DND-41 (cell line): ENCODE measurements around the gene APPL2.

Experiments used
- ATAC-seq: fragments of 200-7000 bp; cut with Tn5 transposase; 3 replicates; pipeline ENCODE4 v1.9.1; 2021; ENCODE audit warnings: low read depth; ENCODE audit not compliant: insufficient read depth
- DNase-seq: peaks from one replicate; pipeline ENCODE4 v3.0.0-alpha.2; 2020
- H2AFZ ChIP-seq: 2 replicates; pipeline ENCODE4 v1.6.0; 2012; ENCODE audit warnings: low read depth, low read length
- H3K27ac ChIP-seq: 2 replicates; pipeline ENCODE4 v1.5.1; 2012; ENCODE audit warnings: low read length, inconsistent platforms
- H3K27me3 ChIP-seq: fragments of 200-600 bp; sonication (generic); 2 replicates; pipeline ENCODE4 v1.6.0; 2012; ENCODE audit warnings: low read length, mild to moderate bottlenecking, inconsistent platforms; ENCODE audit not compliant: insufficient read depth, poor library complexity
- H3K36me3 ChIP-seq: 2 replicates; pipeline ENCODE4 v1.5.1; 2012; ENCODE audit warnings: low read length, inconsistent platforms; ENCODE audit not compliant: insufficient read depth
- H3K4me1 ChIP-seq: 2 replicates; pipeline ENCODE4 v1.5.1; 2012; ENCODE audit warnings: mild to moderate bottlenecking, low read length; ENCODE audit not compliant: insufficient read depth
- H3K4me2 ChIP-seq: 2 replicates; pipeline ENCODE4 v1.6.0; 2012; ENCODE audit warnings: mild to moderate bottlenecking, moderate library complexity, low read length, inconsistent platforms; ENCODE audit not compliant: insufficient read depth
- H3K4me3 ChIP-seq, 2 experiments: fragments of 200-600 bp in 1 of 2; shearing (Covaris generic) in 1 of 2; 2 replicates each; pipeline ENCODE4 v1.5.1; 2012 to 2016; ENCODE audit warnings: inconsistent platforms in 2 of 2, low read length in 2 of 2, mild to moderate bottlenecking in 2 of 2, low read depth in 1 of 2, moderate library complexity in 1 of 2
- H3K79me2 ChIP-seq: 2 replicates; pipeline ENCODE4 v1.6.0; 2012; ENCODE audit warnings: low read length, inconsistent platforms; ENCODE audit not compliant: insufficient read depth
- H3K9ac ChIP-seq: 2 replicates; pipeline ENCODE4 v1.6.0; 2012; ENCODE audit warnings: low read depth, mild to moderate bottlenecking, inconsistent platforms, low read length, moderate library complexity
- H3K9me3 ChIP-seq: 2 replicates; pipeline ENCODE4 v1.5.1; 2012; ENCODE audit warnings: low read length, moderate library complexity, mild to moderate bottlenecking, inconsistent platforms; ENCODE audit not compliant: insufficient read depth, severe bottlenecking
- H4K20me1 ChIP-seq: 2 replicates; pipeline ENCODE4 v1.6.0; 2012; ENCODE audit warnings: low read length; ENCODE audit not compliant: insufficient read depth
- EZH2 ChIP-seq: IDR thresholded peaks from 3 replicates; pipeline ENCODE4 v1.6.1; 2012; ENCODE audit warnings: borderline replicate concordance, low read depth, mild to moderate bottlenecking, moderate library complexity, low read length, inconsistent platforms; ENCODE audit not compliant: severe bottlenecking
- TF ChIP-seq, protein P1 (sequence below): IDR thresholded peaks from 2 replicates; pipeline ENCODE4 v1.5.1; 2012; ENCODE audit warnings: borderline replicate concordance, low read length, moderate library complexity, mild to moderate bottlenecking; ENCODE audit not compliant: poor library complexity, severe bottlenecking; ENCODE audit errors: extremely low read depth

Gene APPL2

DNA sequence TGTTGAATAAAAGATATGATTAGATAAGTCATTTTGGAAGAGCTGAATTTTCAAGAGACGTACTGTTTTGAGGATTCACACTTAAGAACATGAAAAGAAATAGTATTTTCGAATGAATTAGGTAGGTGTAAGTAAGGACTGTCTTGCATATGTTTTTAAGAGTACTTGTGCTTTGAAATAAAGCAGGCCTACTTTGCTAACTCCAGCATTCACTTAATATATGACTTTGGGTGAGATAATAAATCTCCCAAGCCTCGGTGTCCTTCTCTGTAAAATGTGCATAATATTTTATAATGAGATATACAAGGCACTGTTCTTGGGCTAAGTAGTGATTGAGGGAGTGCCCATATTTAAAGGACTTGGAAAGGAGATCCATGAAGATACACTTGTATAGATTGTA lies 73.8 kb downstream of the APPL2 start:
- no peak overlapping the region for H3K9ac ChIP-seq
- DNase-seq = no peak
- no peaks in the 10 kb centered on the region for H3K9me3 ChIP-seq
- H3K36me3 ChIP-seq = peaks cover 82% of the 10 kb centered on the region
- H3K4me2 ChIP-seq = no peak overlapping the region
- no peak overlapping the region for H3K4me3 ChIP-seq
- no peak for ATAC-seq
- H3K4me1 ChIP-seq = no peaks in the 10 kb centered on the region
- TF ChIP-seq, protein P1, sequence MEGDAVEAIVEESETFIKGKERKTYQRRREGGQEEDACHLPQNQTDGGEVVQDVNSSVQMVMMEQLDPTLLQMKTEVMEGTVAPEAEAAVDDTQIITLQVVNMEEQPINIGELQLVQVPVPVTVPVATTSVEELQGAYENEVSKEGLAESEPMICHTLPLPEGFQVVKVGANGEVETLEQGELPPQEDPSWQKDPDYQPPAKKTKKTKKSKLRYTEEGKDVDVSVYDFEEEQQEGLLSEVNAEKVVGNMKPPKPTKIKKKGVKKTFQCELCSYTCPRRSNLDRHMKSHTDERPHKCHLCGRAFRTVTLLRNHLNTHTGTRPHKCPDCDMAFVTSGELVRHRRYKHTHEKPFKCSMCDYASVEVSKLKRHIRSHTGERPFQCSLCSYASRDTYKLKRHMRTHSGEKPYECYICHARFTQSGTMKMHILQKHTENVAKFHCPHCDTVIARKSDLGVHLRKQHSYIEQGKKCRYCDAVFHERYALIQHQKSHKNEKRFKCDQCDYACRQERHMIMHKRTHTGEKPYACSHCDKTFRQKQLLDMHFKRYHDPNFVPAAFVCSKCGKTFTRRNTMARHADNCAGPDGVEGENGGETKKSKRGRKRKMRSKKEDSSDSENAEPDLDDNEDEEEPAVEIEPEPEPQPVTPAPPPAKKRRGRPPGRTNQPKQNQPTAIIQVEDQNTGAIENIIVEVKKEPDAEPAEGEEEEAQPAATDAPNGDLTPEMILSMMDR = no peak
- TF ChIP-seq EZH2 = no peak
- H3K27ac ChIP-seq = no peak overlapping the region
- H3K27me3 ChIP-seq = no peaks in the 10 kb centered on the region
- no peaks in the 10 kb centered on the region for H4K20me1 ChIP-seq
- H3K79me2 ChIP-seq = no peaks in the 10 kb centered on the region
- no peak overlapping the region for H2AFZ ChIP-seq

GRCh38 chr12:105158876-105159275 lies 77.1 kb downstream of the APPL2 start:
- H3K4me2 ChIP-seq = no peak overlapping the region
- no peak overlapping the region for H3K4me3 ChIP-seq
- H2AFZ ChIP-seq = no peak overlapping the region
- no peaks in the 10 kb centered on the region for H3K4me1 ChIP-seq
- H4K20me1 ChIP-seq = no peaks in the 10 kb centered on the region
- no peaks in the 10 kb centered on the region for H3K79me2 ChIP-seq
- DNase-seq = no peak
- TF ChIP-seq EZH2 = no peak
- TF ChIP-seq, protein P1 = no peak
- no peak overlapping the region for H3K27ac ChIP-seq
- no peaks in the 10 kb centered on the region for H3K9me3 ChIP-seq
- H3K27me3 ChIP-seq = no peaks in the 10 kb centered on the region
- ATAC-seq = no peak
- H3K9ac ChIP-seq = no peak overlapping the region
- peaks cover 70% of the 10 kb centered on the region for H3K36me3 ChIP-seq

DNA sequence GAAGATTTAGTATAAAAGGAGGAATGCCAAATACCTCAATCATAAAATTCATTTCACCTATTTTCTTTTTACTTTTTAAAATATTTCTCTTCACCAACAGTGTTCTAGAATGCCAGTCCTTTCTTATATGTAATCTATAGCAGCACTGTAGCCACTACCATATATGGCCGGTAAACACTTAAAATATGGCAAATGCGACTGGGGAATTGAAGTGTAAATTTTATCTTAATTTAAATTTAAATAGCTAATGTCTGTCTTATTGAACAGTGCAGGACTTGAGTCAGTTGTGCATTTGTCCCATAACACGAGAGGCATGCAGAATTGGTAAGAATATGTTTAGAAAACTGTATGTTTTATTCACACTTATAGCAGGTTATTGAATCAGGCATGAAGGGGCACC lies 78.4 kb downstream of the APPL2 start:
- ATAC-seq = no peak
- H3K9ac ChIP-seq = no peak overlapping the region
- no peak overlapping the region for H2AFZ ChIP-seq
- no peaks in the 10 kb centered on the region for H3K79me2 ChIP-seq
- peaks cover 71% of the 10 kb centered on the region for H3K36me3 ChIP-seq
- no peak overlapping the region for H3K4me2 ChIP-seq
- H3K9me3 ChIP-seq = no peaks in the 10 kb centered on the region
- no peak for DNase-seq
- no peak for TF ChIP-seq EZH2
- TF ChIP-seq, protein P1 = no peak
- H3K27me3 ChIP-seq = no peaks in the 10 kb centered on the region
- no peaks in the 10 kb centered on the region for H3K4me1 ChIP-seq
- no peak overlapping the region for H3K4me3 ChIP-seq
- no peaks in the 10 kb centered on the region for H4K20me1 ChIP-seq
- H3K27ac ChIP-seq = no peak overlapping the region

GRCh38 chr12:105156260-105156659 lies 79.7 kb downstream of the APPL2 start:
- DNase-seq (no peak), ATAC-seq (no peak)
- Histone ChIP-seq H2AFZ (no peak overlapping the region), H3K79me2 (no peaks in the 10 kb centered on the region), H3K27ac (no peak overlapping the region), H3K9ac (no peak overlapping the region), H3K36me3 (peaks cover 73% of the 10 kb centered on the region), H4K20me1 (no peaks in the 10 kb centered on the region), H3K4me2 (no peak overlapping the region), H3K4me3 (no peak overlapping the region), H3K4me1 (no peaks in the 10 kb centered on the region), H3K9me3 (no peaks in the 10 kb centered on the region), H3K27me3 (no peaks in the 10 kb centered on the region)
- TF ChIP-seq, protein P1 = no peak
- no peak for TF ChIP-seq EZH2
